ENCODE data around the gene LY6G5C. TPM values are rescaled to one million over a fixed set of nuclear protein-coding genes. Genes with fewer than 3 reads are reported as not detected.

Gene LY6G5C
- polyA plus RNA-seq, 12 donors: 1.2 to 6.4 (median 3.2) TPM; not detected in 2

DNA sequence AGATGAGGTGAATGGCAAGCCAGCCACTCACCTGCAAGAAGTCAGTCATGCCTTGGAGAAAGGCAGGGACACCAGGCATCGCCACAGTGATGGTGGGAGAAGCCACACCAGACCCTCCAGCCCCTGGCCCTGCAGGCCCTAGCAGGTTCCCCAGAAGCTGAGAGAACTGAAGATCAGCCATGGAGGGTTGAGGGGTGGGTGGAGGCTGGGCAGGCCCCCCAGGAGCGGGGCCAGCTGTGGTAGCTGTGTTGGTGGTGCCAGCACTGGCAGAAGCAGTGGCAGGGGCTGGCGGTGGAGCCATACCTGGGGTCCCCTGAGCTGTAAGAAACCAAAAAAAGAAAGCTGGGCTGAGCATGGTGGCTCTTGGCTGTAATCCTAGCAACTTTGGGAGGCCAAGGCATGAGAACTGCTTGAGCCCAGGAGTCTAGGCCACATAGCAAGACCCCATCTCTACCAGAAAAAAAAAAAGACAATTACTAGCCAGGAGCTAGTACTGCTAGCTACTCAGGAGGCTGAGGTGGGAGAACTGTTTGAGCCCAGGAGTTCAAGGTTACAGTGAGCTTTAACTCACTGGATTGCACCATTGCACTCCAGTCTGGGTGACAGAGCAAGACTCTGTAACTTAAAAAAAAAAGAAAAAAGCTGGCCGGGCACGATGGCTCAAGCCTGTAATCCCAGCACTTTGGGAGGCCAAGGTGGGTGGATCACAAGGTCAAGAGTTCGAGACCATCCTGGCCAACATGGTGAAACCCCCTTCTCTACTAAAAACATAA is 37.9 kb downstream of the LY6G5C start:
- no peak for DNase-seq

DNA sequence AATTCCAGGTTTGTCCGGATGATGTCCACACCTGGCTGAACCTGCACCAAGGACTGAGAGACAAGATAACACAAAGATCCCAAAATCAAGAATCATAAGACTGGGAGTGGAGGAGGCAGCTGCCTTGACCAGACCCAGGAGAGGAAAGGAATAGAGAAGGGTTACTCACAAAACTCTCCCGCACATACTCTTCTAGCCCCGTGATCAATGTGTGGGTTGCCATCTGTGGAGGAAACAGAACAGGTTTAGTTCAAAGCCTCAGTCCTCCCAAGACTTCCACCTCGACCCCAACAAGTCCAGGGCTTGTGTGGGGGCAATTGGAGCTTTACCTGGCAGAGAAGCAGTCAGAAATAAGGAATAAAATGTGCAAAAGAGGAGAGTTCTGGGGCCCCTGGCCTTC is 39.5 kb downstream of the LY6G5C start:
- no peak for DNase-seq

DNA sequence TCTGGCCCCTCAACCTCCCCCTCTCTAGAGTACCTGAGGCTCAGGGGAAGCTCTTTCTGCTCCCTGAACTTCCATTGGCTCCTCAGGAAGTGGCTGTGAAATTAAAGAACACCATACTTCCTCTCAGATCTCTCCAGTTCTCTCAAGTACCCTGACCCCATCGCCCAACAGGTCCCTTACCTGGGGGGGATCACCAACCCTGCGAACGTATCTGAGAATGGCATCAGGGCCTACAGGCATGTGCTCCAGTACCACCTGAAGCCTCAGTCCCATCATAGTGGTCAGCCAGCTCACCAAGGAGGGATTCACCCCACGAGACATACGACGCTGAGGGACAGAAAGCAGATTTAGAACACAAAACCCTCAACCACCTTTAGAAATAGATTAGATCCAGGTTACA is 40.3 kb downstream of the LY6G5C start:
- DNase-seq: no peak

DNA sequence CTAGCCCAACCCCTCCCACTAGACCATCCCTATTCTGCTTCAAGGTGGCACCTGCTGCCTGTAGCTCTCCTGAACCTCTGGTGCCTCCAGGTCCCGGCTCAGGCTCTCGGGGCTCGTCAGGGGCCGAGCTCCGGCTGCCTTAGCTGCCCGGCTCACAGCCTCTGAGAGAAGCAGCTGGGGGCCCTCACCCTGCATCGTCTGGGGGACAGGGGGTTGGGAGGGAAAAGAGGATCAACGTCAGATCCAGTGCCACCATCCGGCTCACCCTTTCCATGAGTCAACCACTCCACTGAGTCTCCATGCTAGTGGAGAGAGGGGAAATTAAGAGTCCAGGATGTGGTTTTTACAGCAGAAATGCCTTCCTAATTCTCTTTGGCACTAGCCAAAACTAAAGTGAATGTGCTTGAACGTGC is 41.4 kb downstream of the LY6G5C start:
- no peak for DNase-seq

DNA sequence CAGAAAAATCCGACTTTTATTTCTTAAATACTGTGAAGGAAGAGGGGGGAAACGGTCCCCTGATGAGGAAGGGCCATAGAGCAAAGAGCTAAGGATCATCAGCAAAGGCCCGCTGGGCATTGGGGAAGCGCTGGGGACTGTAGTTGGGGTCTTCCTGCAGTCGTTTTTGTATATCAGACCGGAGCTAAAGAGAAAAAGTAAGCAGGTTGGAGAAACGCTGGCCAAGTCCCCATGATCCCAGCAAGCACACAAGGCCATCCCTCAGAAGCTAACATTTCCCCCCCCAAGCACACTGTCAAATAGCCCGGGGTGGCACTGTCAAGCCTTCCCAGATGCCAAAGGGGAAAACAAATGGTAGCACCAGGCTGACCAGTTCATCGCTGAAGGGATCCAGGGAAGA is 41.8 kb downstream of the LY6G5C start:
- DNase-seq: no peak

DNA sequence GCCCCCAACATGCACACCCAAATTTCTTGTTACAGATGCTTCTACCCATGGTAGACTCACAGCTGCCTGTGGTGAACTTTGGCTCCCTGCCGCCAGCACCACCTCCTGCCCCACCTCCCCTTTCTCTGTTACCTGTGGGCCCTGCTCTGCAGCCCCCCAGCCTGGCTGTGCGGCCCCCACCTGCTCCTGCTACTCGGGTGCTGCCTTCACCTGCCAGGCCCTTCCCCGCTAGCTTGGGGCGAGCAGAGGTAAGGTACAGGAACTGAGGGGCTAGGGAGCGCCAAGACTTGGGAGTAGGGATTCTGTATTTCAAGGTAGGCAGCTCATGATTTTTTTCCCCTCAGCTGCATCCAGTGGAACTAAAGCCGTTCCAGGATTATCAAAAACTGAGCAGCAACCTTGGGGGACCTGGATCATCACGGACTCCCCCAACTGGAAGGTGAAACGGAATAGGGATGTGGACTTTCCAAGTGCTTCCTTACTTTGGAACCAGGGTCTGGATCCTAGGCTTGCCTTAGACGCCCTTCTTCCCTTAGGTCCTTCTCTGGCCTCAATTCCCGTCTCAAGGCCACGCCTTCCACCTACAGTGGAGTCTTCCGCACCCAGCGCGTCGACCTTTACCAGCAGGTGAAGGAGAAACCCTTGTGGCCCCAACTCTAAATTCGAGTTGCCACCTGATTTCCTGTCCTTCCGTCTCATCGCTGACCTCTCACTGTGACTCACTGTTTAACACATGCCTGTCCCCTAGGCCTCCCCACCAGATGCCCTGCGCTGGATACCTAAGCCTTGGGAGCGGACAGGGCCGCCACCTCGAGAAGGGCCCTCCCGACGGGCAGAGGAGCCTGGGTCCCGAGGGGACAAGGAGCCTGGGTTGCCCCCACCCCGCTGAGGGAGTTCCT is 43.9 kb downstream of the LY6G5C start:
- no peak for DNase-seq

DNA sequence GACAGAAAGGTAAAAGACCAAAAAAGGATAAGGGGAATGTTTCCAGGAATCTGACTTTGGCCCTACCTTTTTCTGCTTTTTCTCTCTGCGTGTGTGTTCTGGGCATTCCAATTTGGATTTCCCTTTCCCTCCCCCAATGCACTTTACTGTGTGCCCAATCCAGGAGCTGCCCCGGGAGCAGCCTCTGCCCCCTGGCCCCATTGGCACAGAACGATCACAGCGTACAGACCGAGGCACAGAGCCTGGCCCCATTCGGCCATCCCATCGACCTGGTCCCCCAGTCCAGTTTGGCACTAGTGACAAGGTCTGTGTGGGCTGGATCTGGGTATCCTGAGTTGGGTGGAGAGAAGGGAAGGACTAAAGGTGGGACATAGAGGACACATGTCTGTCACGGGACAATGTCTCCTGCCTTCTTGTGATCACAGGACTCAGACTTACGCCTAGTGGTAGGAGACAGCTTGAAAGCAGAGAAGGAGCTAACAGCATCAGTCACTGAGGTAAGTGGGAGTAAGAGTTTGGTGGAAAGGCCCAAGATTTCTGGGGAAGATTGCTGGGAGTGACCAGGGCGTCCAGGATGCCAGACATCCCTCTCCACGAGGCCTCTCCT is 45.8 kb downstream of the LY6G5C start:
- no peak for DNase-seq

DNA sequence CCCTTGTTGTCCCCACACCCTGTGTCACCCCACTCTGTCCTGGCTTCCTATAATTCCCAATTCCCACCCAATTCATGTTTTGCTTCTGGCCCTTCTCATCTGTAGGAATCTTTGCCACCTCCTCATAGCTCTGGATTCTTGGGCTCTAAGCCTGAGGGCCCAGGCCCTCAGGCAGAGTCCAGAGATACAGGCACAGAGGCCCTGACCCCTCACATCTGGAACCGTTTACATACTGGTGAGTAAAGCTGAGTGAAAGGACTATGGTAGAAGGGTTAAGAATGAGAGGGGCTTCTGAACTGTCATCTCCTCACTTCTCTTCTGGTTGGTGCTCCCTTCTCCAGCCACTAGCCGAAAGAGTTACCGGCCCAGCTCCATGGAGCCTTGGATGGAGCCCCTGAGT is 46.7 kb downstream of the LY6G5C start:
- DNase-seq: no peak

DNA sequence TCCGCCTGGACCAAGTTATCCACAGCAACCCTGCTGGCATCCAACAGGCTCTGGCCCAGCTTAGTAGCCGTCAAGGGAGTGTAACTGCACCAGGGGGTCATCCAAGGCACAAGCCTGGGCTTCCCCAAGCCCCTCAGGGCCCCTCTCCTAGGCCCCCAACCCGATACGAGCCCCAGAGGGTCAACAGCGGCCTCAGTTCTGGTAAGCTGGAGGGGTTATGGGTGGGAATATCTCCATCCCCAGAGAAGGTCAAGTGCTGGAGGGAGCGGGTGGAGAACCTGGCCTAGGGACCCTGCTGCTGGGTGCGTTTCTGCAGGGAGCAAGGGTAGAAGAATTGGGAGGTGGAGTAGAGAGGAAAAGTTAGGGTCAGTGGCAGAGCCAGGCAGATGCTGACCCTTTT is 47.4 kb downstream of the LY6G5C start:
- DNase-seq: no peak

DNA sequence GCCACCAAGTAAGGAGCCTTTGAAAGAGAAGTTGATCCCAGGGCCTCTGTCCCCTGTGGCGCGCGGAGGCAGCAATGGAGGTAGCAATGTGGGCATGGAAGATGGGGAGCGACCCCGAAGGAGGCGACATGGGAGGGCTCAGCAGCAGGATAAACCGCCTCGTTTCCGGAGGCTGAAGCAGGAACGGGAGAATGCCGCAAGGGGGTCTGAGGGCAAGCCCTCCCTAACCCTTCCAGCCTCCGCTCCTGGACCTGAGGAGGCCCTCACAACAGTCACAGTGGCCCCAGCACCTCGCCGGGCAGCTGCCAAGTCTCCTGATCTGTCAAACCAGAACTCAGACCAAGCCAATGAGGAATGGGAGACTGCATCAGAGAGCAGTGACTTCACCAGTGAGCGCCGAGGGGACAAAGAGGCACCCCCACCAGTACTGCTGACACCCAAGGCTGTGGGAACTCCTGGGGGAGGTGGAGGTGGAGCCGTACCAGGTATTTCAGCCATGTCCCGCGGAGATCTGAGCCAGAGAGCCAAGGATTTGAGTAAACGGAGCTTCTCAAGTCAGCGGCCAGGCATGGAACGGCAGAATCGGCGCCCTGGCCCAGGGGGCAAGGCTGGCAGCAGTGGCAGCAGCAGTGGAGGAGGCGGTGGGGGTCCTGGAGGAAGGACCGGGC is 48.5 kb downstream of the LY6G5C start:
- DNase-seq: no peak

DNA sequence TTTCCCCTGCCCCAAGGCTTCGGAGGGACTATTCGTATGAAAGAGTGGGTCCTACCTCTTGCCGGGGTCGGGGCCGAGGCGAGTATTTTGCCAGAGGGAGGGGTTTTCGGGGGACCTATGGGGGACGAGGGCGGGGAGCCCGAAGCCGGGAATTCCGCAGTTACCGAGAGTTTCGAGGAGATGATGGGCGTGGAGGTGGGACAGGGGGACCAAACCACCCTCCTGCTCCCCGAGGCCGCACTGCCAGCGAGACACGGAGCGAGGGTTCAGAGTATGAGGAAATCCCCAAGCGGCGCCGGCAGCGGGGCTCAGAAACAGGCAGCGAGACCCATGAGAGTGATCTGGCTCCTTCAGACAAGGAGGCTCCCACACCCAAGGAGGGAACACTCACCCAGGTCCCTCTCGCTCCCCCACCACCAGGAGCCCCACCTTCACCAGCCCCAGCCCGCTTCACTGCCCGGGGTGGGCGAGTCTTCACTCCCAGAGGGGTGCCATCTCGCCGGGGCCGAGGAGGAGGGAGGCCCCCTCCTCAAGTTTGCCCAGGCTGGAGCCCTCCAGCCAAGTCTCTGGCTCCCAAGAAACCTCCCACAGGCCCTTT is 49.1 kb downstream of the LY6G5C start:
- DNase-seq: no peak

DNA sequence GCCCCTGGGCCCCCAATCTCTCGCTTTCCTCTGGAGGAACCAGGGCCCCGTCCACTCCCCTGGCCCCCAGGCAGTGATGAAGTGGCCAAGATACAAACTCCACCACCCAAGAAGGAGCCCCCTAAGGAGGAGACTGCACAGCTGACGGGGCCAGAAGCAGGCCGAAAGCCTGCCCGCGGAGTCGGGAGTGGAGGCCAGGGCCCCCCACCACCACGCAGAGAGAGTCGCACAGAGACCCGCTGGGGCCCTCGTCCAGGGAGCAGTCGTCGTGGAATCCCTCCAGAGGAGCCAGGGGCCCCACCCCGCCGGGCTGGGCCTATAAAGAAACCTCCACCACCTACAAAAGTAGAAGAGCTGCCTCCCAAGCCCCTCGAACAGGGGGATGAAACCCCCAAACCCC is 49.7 kb downstream of the LY6G5C start:
- DNase-seq: no peak

DNA sequence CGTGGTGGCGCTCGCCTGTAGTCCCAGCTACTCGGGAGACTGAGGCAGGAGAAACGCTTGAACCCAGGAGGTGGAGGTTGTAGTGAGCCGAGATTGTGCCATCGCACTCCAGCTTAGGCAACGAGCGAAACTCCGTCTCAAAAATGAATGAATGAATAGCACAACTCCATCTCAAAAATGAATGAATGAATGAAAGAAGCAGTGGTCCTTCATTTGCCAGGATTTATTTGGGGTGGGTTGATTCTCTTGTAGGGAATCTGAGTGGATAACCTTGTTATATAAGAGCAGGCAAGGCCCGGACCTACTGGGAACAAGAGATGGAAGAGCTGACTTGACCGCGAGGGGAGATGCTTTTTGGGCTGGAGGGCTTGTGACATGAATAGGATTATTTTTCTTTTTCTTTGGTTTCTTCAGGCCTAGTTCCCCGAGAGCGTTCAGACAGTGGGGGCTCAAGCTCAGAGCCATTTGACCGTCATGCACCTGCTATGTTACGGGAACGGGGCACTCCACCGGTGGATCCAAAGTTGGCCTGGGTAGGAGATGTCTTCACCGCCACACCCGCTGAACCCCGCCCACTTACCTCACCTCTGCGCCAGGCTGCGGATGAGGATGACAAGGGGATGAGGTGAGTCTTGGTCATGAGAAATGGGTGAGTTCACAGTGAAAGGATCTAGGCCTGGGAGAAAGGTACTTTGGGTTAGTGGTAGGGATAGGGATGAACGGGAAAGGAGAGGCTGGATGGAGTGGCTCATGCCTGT is 50.5 kb downstream of the LY6G5C start:
- no peak for DNase-seq

DNA sequence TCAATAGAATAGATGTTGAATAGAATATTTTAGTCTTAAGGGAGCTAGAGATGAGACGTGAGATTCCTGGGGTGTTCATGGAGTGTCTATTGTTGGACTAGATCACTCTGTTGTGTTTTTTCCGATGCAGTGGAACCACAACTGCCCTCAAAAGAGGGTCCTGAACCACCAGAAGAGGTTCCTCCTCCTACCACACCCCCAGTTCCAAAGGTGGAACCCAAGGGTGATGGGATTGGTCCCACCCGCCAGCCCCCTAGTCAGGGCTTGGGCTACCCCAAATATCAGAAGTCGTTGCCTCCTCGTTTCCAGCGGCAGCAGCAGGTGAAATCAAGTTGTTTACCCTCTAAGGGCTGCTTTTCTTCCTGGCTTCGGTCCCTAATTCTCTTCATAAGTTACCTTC is 51.9 kb downstream of the LY6G5C start:
- DNase-seq: no peak

DNA sequence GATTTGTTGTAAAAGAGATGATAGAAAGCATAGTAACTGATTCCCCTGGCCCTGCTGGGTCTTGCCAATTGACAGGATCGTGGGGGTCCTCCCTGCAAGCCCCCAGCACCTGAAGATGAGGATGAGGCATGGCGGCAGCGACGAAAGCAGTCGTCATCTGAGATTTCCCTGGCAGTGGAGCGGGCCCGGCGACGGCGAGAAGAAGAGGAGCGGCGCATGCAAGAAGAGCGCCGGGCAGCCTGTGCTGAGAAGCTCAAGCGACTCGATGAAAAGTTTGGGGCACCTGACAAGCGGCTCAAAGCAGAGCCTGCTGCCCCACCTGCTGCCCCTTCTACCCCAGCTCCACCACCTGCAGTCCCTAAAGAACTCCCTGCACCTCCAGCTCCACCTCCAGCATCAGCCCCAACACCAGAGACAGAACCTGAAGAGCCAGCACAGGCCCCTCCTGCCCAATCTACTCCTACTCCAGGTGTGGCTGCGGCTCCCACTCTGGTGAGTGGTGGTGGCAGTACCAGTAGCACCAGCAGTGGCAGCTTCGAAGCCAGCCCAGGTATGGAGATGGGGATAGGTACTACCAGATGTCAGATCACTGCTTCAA is 53.1 kb downstream of the LY6G5C start:
- no peak for DNase-seq

DNA sequence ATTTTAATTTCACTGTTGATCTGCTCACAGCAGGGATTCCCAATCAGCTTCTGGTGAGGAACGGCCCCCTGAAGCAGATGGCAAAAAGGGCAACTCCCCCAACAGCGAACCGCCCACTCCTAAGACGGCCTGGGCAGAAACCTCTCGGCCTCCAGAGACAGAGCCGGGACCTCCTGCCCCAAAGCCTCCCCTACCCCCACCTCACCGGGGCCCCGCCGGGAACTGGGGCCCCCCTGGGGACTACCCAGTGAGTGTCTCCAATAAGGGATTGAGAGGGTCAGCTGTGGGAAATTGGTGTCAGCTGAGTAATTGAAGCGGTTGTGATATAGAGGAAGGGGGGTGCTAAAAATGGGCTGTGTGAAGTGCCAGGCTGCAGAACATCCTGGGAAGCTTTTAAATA is 53.9 kb downstream of the LY6G5C start:
- DNase-seq: no peak

Measured in muscle of arm (tissue), 12 donors.